AG04449 (cell line): ENCODE measurements around the gene CCL14.

Experiments
- CTCF ChIA-PET: fragments of 350-600 bp; formaldehyde crosslinking; extraction: SDS; loops from one replicate; lab custom pipeline; 2021; ENCODE audit warnings: antibody characterized with exemption; lab: Yijun Ruan, JAX
- POLR2A ChIA-PET: fragments of 400-600, 350-600 bp; formaldehyde crosslinking; extraction: SDS; loops from one replicate; lab custom pipeline; 2020; ENCODE audit warnings: antibody characterized with exemption, inconsistent platforms; lab: Yijun Ruan, JAX
- DNase-seq: peaks from one replicate; pipeline ENCODE4 v3.0.0-alpha.2; 2010; ENCODE audit warnings: low read depth, low spot score
- H3K4me3 ChIP-seq: 2 replicates; pipeline ENCODE4 v1.5.1; 2011; ENCODE audit warnings: low read depth, mild to moderate bottlenecking, control low read depth, low read length
- CTCF ChIP-seq: IDR thresholded peaks from one replicate; pipeline ENCODE4 v1.5.1; 2011; ENCODE audit warnings: mild to moderate bottlenecking, moderate library complexity, low read length, control low read depth, inconsistent platforms; ENCODE audit not compliant: insufficient read depth; ENCODE audit errors: missing control alignments

CCL14 gene

GRCh38 chr17:35986643-35987042 lies at the start of gene CCL14:
Gene CCL14, minus strand, starts transcription at chr17:35986729. Its CDS starts 80 bp downstream, at chr17:35986649.
- no peak for DNase-seq
- POLR2A ChIA-PET, result no interaction called here
- H3K4me3 ChIP-seq, result no peak within 1 kb of the TSS
- no peak for TF ChIP-seq CTCF
- CTCF ChIA-PET, result interaction anchor here (1.4 kb wide), 1 partner anchor 17 kb away, joined by 4 read pairs; no protein-coding TSS in a partner anchor

- H3K4me3 ChIP-seq, result no peak overlapping the region
- DNase-seq, result no peak
- CTCF ChIA-PET, result no interaction called here
- POLR2A ChIA-PET, result no interaction called here
- TF ChIP-seq CTCF, result no peak
These were observed 49.7 kb upstream of the CCL14 start for GRCh38 chr17:36036235-36036634.

GRCh38 chr17:36034127-36034526 lies 47.6 kb upstream of the CCL14 start:
- no peak for TF ChIP-seq CTCF
- CTCF ChIA-PET, result no interaction called here
- no peak overlapping the region for H3K4me3 ChIP-seq
- no peak for DNase-seq
- POLR2A ChIA-PET, result no interaction called here

GRCh38 chr17:36030956-36031355 lies 44.4 kb upstream of the CCL14 start:
- ChIA-PET POLR2A (no interaction called here), CTCF (no interaction called here)
- no peak overlapping the region for H3K4me3 ChIP-seq
- DNase-seq, result no peak
- no peak for TF ChIP-seq CTCF

- CTCF ChIA-PET, result no interaction called here
- H3K4me3 ChIP-seq, result no peak overlapping the region
- TF ChIP-seq CTCF, result no peak
- POLR2A ChIA-PET, result no interaction called here
- no peak for DNase-seq
These were observed 41.2 kb upstream of the CCL14 start for GRCh38 chr17:36027761-36028160.

- POLR2A ChIA-PET, result no interaction called here
- no peak for TF ChIP-seq CTCF
- CTCF ChIA-PET, result no interaction called here
- DNase-seq, result no peak
- no peak overlapping the region for H3K4me3 ChIP-seq
These were observed 37.8 kb upstream of the CCL14 start for GRCh38 chr17:36024106-36024869.
